MCF 10A (cell line): Measurements from ENCODE around the gene HLA-DMA. TPM values are rescaled to one million over a fixed set of nuclear protein-coding genes. Genes with fewer than 3 reads are reported as not detected.

Experiments used
- BruUV-seq: library from RNA; stranded (reverse); fragments of 400-500 nt; replicated peaks from 2 replicates; lab custom pipeline; 2021; lab: Mats Ljungman, UMichigan
- CTCF ChIA-PET: fragments of 300-600 bp; sonication (Branson Sonifier 250); formaldehyde crosslinking; extraction: SDS; loops from one replicate; lab custom pipeline; 2021; ENCODE audit warnings: antibody characterized with exemption, inconsistent platforms; lab: Yijun Ruan, JAX
- POLR2A ChIA-PET: fragments of 300-600, 350-650 bp; sonication (Branson Sonifier 250); formaldehyde crosslinking; extraction: SDS; loops from one replicate; lab custom pipeline; 2020; ENCODE audit warnings: antibody characterized with exemption, inconsistent platforms; lab: Yijun Ruan, JAX
- DNase-seq: peaks from one replicate; pipeline ENCODE4 v3.0.0-alpha.2; 2018; ENCODE audit not compliant: unreplicated experiment
- H3K27ac Mint-ChIP-seq: one replicate; pipeline ENCODE4 v1.8.0; 2022; ENCODE audit warnings: mild to moderate bottlenecking, low read depth, mixed read lengths; ENCODE audit not compliant: unreplicated experiment
- H3K27me3 Mint-ChIP-seq: one replicate; pipeline ENCODE4 v1.8.0; 2022; ENCODE audit warnings: mixed read lengths; ENCODE audit not compliant: insufficient read depth, unreplicated experiment
- H3K36me3 Mint-ChIP-seq: one replicate; pipeline ENCODE4 v1.8.0; 2022; ENCODE audit warnings: mild to moderate bottlenecking, moderate library complexity, mixed read lengths; ENCODE audit not compliant: insufficient read depth, unreplicated experiment
- H3K4me1 Mint-ChIP-seq: one replicate; pipeline ENCODE4 v1.8.0; 2022; ENCODE audit warnings: mixed read lengths; ENCODE audit not compliant: insufficient read depth, unreplicated experiment
- H3K4me3 Mint-ChIP-seq: one replicate; pipeline ENCODE4 v1.8.0; 2022; ENCODE audit warnings: mild to moderate bottlenecking, moderate library complexity, mixed read lengths; ENCODE audit not compliant: unreplicated experiment
- H3K9me3 Mint-ChIP-seq: one replicate; pipeline ENCODE4 v1.8.0; 2022; ENCODE audit warnings: mixed read lengths; ENCODE audit not compliant: unreplicated experiment
- intact Hi-C: fragments of 100-400 bp; cut with micrococcal nuclease; formaldehyde crosslinking; loops from 2 replicates; pipeline ENCODE4 v1.14.1; 2022
- total RNA-seq: library from RNA; stranded (reverse); gene quantifications from 2 replicates; pipeline ENCODE4 v1.2.3, GENCODE V29; 2022
- TF ChIP-seq, protein P1 (sequence below): fragments of 200-600 bp; IDR thresholded peaks from one replicate; pipeline ENCODE4 v1.8.0; 2022; ENCODE audit warnings: antibody characterized with exemption, mild to moderate bottlenecking; ENCODE audit not compliant: unreplicated experiment

HLA-DMA gene
- total RNA-seq, 1 experiment from 2014 or later: 2.4 TPM

DNA sequence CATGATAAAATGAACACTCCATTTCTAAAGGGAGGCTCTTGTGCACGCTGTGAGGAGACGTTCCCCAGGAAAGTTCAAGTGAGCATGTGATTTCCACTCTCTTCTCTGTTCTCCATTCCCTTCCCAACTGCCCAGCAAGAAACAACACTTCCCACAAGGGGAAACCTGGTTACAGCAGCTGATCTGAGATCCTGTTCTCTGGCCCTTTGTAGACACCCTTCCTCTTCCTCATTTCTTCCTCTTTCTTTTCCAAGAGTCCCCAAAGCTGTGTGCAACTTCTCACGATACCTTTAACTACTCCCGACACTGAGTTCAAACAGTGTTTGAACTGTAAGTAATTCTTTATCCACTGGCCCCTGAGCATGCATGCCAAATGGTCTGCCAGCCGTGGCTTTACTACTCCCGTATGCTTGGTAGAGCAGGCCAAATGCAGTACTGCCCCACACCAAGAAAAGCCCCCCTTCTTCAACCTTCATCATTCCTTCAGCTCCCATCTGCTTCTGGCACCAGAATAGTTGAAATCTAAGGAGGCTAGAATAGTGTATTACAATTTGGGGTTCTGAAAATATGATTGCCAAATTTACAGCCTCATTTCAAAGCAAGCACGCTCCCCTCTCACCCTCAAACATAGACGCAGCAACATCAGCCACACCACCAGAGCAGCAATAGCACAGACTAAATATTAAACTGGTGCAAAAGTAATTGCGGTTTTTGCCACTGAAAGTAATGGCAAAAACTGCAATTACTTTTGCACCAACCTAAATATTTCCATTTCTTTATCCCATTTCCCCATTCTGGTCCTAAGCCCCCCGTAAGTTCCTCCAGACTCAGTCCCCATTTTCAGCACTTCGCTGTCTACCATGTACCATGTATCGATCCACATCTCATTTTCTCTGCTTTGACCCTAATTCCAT is 16.4 kb downstream of the HLA-DMA start:
- Mint-ChIP-seq H3K27ac (no peak overlapping the region), H3K27me3 (peaks cover 87% of the 10 kb centered on the region), H3K4me3 (no peak overlapping the region), H3K9me3 (no peaks in the 10 kb centered on the region), H3K4me1 (no peaks in the 10 kb centered on the region), H3K36me3 (no peaks in the 10 kb centered on the region)
- TF ChIP-seq, protein P1, sequence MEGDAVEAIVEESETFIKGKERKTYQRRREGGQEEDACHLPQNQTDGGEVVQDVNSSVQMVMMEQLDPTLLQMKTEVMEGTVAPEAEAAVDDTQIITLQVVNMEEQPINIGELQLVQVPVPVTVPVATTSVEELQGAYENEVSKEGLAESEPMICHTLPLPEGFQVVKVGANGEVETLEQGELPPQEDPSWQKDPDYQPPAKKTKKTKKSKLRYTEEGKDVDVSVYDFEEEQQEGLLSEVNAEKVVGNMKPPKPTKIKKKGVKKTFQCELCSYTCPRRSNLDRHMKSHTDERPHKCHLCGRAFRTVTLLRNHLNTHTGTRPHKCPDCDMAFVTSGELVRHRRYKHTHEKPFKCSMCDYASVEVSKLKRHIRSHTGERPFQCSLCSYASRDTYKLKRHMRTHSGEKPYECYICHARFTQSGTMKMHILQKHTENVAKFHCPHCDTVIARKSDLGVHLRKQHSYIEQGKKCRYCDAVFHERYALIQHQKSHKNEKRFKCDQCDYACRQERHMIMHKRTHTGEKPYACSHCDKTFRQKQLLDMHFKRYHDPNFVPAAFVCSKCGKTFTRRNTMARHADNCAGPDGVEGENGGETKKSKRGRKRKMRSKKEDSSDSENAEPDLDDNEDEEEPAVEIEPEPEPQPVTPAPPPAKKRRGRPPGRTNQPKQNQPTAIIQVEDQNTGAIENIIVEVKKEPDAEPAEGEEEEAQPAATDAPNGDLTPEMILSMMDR: no peak
- BruUV-seq: no TSS peak
- ChIA-PET POLR2A (interaction anchor here (0.9 to 2.0 kb wide), 4 partner anchors 12 to 48 kb away, joined by 3 to 6 read pairs (median 4); no protein-coding TSS in a partner anchor), CTCF (interaction anchor here (0.6 to 7.3 kb wide), 8 partner anchors 11 to 68 kb away, joined by 3 to 161 read pairs (median 6); partner anchors contain the start of gene HLA-DMA)
- intact Hi-C loops: no loop called here
- DNase-seq: no peak

DNA sequence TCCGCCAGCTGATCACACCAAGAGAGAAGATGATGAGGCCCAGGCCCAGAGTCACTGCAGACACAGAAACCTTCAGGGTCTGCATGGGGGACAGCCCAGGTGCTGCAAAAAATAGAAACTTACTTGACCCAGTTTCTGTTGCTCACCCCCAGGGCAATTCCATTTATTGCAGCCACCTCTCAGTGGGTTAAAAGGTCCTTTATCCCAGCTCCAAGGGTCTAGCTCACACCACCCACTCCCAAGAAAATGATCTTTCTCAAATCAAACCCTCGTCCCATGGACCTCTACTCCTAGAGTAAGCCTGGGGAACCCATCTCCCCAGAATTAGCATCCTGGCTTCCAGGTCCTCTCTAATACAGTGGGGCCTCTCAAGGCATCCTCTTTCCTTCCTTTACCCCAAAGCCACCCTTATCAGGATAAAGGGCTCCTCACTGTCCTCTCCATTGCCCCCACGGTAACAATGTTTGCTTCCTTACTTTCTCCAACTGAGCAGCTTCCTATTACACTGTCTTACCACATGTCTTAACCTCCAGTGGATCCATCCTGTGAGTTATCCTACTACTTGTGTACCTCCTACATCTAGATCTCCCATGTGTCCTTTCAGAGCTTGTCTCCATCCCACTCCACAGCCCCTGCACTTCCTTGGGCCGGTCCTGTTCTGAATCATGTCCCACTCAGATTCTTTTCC is 17.2 kb downstream of the HLA-DMA start:
- CTCF ChIA-PET: interaction anchor here (0.7 to 7.3 kb wide), 8 partner anchors 12 to 67 kb away, joined by 3 to 161 read pairs (median 6); partner anchors contain the start of gene HLA-DMA
- BruUV-seq: no TSS peak
- Mint-ChIP-seq H3K27ac (no peak overlapping the region), H3K9me3 (no peaks in the 10 kb centered on the region), H3K4me1 (no peaks in the 10 kb centered on the region), H3K36me3 (no peaks in the 10 kb centered on the region), H3K27me3 (peaks cover 87% of the 10 kb centered on the region), H3K4me3 (no peak overlapping the region)
- intact Hi-C loops: no loop called here
- no peak for DNase-seq
- TF ChIP-seq, protein P1: no peak
- POLR2A ChIA-PET: interaction anchor here (1.1 to 2.0 kb wide), 3 partner anchors 13 to 49 kb away, joined by 4 to 6 read pairs (median 4); no protein-coding TSS in a partner anchor

DNA sequence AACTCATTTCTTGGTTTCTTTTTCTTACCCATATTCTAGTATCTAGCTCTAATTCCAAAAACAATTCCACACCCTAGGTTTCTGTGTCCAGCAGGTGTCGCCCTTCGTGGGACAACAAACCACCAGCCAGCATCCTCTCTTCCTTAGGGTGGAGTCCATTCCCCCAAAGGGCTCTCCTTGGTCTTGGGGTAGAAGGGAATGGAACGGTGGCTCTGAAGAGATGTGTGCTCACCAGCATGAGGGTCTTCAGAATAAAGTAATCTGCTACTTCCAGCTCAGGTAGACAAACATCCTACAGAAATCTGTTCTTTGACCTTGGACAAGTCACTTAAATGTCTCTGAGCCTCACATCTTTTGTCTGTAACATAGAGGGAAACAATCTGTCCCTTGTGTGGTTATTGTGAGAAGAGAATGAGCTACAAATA is 19.2 kb downstream of the HLA-DMA start:
- no peak overlapping the region for H3K4me3 Mint-ChIP-seq
- peaks cover 86% of the 10 kb centered on the region for H3K27me3 Mint-ChIP-seq
- no peak overlapping the region for H3K27ac Mint-ChIP-seq
- no peaks in the 10 kb centered on the region for H3K36me3 Mint-ChIP-seq
- TF ChIP-seq, protein P1: peak; percentile 66
- no peaks in the 10 kb centered on the region for H3K9me3 Mint-ChIP-seq
- no TSS peak for BruUV-seq
- ChIA-PET CTCF (interaction anchor here (0.6 to 7.3 kb wide), 38 partner anchors 8 to 1977 kb away, joined by 3 to 161 read pairs (median 6); partner anchors contain the start of genes HLA-DMA, PSMB8 and TAP2), POLR2A (interaction anchor here (0.5 to 2.4 kb wide), 12 partner anchors 14 to 493 kb away, joined by 3 to 27 read pairs (median 4); partner anchors contain the start of genes RPS18 and VPS52)
- DNase-seq: peak; percentile 82
- intact Hi-C loops: loop anchor here (1.0 to 5.0 kb wide), 3 partner anchors 34 to 51 kb away; no protein-coding TSS in a partner anchor
- no peaks in the 10 kb centered on the region for H3K4me1 Mint-ChIP-seq
